ENCODE measurements around the gene WRAP53.
"Not testable (repeated sequence)": the region's sequence is repeated elsewhere in the genome, so short reads cannot be mapped to it uniquely, and the experiment has no call there.

The WRAP53 gene

GRCh38 chr17:7687908-7688807 is at the start of gene WRAP53:
Gene WRAP53, plus strand, starts transcription at chr17:7688477. Its CDS starts 172 bp downstream, at chr17:7688649.
- DNase-seq: peak; percentile 99

GRCh38 chr17:7640783-7641182 is 47.5 kb upstream of the WRAP53 start:
- no peak for DNase-seq

GRCh38 chr17:7641635-7642034 is 46.6 kb upstream of the WRAP53 start:
- not testable (repeated sequence) for DNase-seq

- no peak for DNase-seq
These were observed 43.5 kb upstream of the WRAP53 start for GRCh38 chr17:7644775-7645174.

- no peak for DNase-seq
These were observed 41.8 kb upstream of the WRAP53 start for GRCh38 chr17:7646457-7646856.

- no peak for DNase-seq
These were observed 41.3 kb upstream of the WRAP53 start for GRCh38 chr17:7647018-7647417.

- peak; percentile 86 for DNase-seq
These were observed 37.7 kb upstream of the WRAP53 start, which contains the start of gene ATP1B2 for GRCh38 chr17:7650509-7651096. Gene ATP1B2, plus strand, starts transcription at chr17:7650926. Its CDS starts 593 bp downstream, at chr17:7651519.

- no peak for DNase-seq
These were observed 37.1 kb upstream of the WRAP53 start for GRCh38 chr17:7651097-7651664.

GRCh38 chr17:7651665-7652387 is 36.5 kb upstream of the WRAP53 start:
- peak; percentile 76 for DNase-seq

- no peak for DNase-seq
These were observed 35.6 kb upstream of the WRAP53 start for GRCh38 chr17:7652388-7653356.

GRCh38 chr17:7654832-7655540 is 33.3 kb upstream of the WRAP53 start:
- DNase-seq: no peak

GRCh38 chr17:7655541-7655840 is 32.8 kb upstream of the WRAP53 start:
- no peak for DNase-seq

- peak; percentile 54 for DNase-seq
These were observed 31.2 kb upstream of the WRAP53 start for GRCh38 chr17:7656958-7657609.

- peak; percentile 40 for DNase-seq
These were observed 20.4 kb upstream of the WRAP53 start for GRCh38 chr17:7667656-7668406.

GRCh38 chr17:7668482-7668881 is 19.8 kb upstream of the WRAP53 start:
- no peak for DNase-seq

GRCh38 chr17:7673239-7673638 is 15.0 kb upstream of the WRAP53 start:
- DNase-seq: no peak

- DNase-seq: no peak
These were observed 13.3 kb upstream of the WRAP53 start for GRCh38 chr17:7674934-7675333.

- no peak for DNase-seq
These were observed 11.7 kb upstream of the WRAP53 start for GRCh38 chr17:7676533-7676932.

GRCh38 chr17:7677388-7678067 is 10.7 kb upstream of the WRAP53 start:
- DNase-seq: no peak
